GM19025 (cell line): ENCODE results near the gene GRM5.

ENCODE experiments used
- ATAC-seq: cut with Tn5 transposase; IDR thresholded peaks from one replicate; pipeline ENCODE4 v1.9.1; 2021; ENCODE audit warnings: mild to moderate bottlenecking, low read depth, moderate library complexity; ENCODE audit not compliant: unreplicated experiment

The GRM5 gene

GRCh38 chr11:88455974-88456373, 609.8 kb downstream of the GRM5 start:
- no peak for ATAC-seq

GRCh38 chr11:88454881-88455280, 610.9 kb downstream of the GRM5 start:
- ATAC-seq: no peak
